ENCODE results near the gene CTSZ. TPM values are rescaled to one million over a fixed set of nuclear protein-coding genes. Genes with fewer than 3 reads are reported as not detected.

The CTSZ gene
- total RNA-seq, 2 experiments from 2014 or later = 42.4 to 44.0 TPM

GRCh38 chr20:58993332-58994248 lies 13.5 kb downstream of the CTSZ start:
- ATAC-seq = no peak
- H3K9me3 Mint-ChIP-seq (ENCODE audit: insufficient read depth) = no peaks in the 10 kb centered on the region
- ChIA-PET POLR2A (interaction anchor here (0.6 to 1.3 kb wide), 3 partner anchors 9 to 72 kb away, joined by 3 to 4 read pairs (median 3); no protein-coding TSS in a partner anchor), CTCF (interaction anchor here (0.9 to 1.3 kb wide), 2 partner anchors 11 kb away, joined by 3 read pairs; no protein-coding TSS in a partner anchor)
- H3K4me1 Mint-ChIP-seq (ENCODE audit: low read depth) = peaks cover 3% of the 10 kb centered on the region
- H3K27me3 Mint-ChIP-seq (ENCODE audit: low read depth) = no peaks in the 10 kb centered on the region
- H3K27ac Mint-ChIP-seq = peak overlapping the region; percentile 34
- no peak overlapping the region for H3K4me3 Mint-ChIP-seq
- peaks cover 74% of the 10 kb centered on the region for H3K36me3 Mint-ChIP-seq (ENCODE audit: low read depth)
- DNase-seq = no peak

- Mint-ChIP-seq H3K4me1 (ENCODE audit: low read depth) (peaks cover 3% of the 10 kb centered on the region), H3K27me3 (ENCODE audit: low read depth) (no peaks in the 10 kb centered on the region), H3K27ac (no peak overlapping the region), H3K4me3 (no peak overlapping the region), H3K36me3 (ENCODE audit: low read depth) (peaks cover 76% of the 10 kb centered on the region), H3K9me3 (ENCODE audit: insufficient read depth) (no peaks in the 10 kb centered on the region)
- ATAC-seq (no peak), DNase-seq (no peak)
- CTCF ChIA-PET = interaction anchor here (0.9 kb wide), 1 partner anchor 12 kb away, joined by 3 read pairs; no protein-coding TSS in a partner anchor
- POLR2A ChIA-PET = interaction anchor here (0.6 to 1.3 kb wide), 3 partner anchors 8 to 71 kb away, joined by 3 to 4 read pairs (median 3); no protein-coding TSS in a partner anchor
Observed at GRCh38 chr20:58992911-58993310, 14.1 kb downstream of the CTSZ start.

GRCh38 chr20:58991715-58992114 lies 15.3 kb downstream of the CTSZ start:
- no peak overlapping the region for H3K4me3 Mint-ChIP-seq
- ATAC-seq (no peak), DNase-seq (no peak)
- no peak overlapping the region for H3K27ac Mint-ChIP-seq
- ChIA-PET CTCF (interaction anchor here (0.7 to 1.3 kb wide), 2 partner anchors 340 to 464 kb away, joined by 3 read pairs; partner anchors contain the start of gene STX16), POLR2A (interaction anchor here (0.7 to 1.6 kb wide), 2 partner anchors 9 to 10 kb away, joined by 3 to 5 read pairs; no protein-coding TSS in a partner anchor)
- peaks cover 3% of the 10 kb centered on the region for H3K4me1 Mint-ChIP-seq (ENCODE audit: low read depth)
- no peaks in the 10 kb centered on the region for H3K9me3 Mint-ChIP-seq (ENCODE audit: insufficient read depth)
- H3K36me3 Mint-ChIP-seq (ENCODE audit: low read depth) = peaks cover 79% of the 10 kb centered on the region
- H3K27me3 Mint-ChIP-seq (ENCODE audit: low read depth) = no peaks in the 10 kb centered on the region

GRCh38 chr20:58990651-58991445 lies 16.2 kb downstream of the CTSZ start:
- Mint-ChIP-seq H3K27ac (no peak overlapping the region), H3K36me3 (ENCODE audit: low read depth) (peaks cover 76% of the 10 kb centered on the region), H3K9me3 (ENCODE audit: insufficient read depth) (no peaks in the 10 kb centered on the region), H3K4me1 (ENCODE audit: low read depth) (peaks cover 4% of the 10 kb centered on the region), H3K27me3 (ENCODE audit: low read depth) (no peaks in the 10 kb centered on the region), H3K4me3 (no peak overlapping the region)
- no peak for DNase-seq
- ChIA-PET POLR2A (interaction anchor here (0.8 to 1.6 kb wide), 2 partner anchors 10 to 50 kb away, joined by 3 read pairs; no protein-coding TSS in a partner anchor), CTCF (interaction anchor here (0.9 to 1.4 kb wide), 3 partner anchors 9 to 43 kb away, joined by 3 read pairs; no protein-coding TSS in a partner anchor)
- ATAC-seq = no peak

- ChIA-PET POLR2A (interaction anchor here (0.7 kb wide), 1 partner anchor 36 kb away, joined by 3 read pairs; no protein-coding TSS in a partner anchor), CTCF (no interaction called here)
- Mint-ChIP-seq H3K27ac (no peak overlapping the region), H3K9me3 (ENCODE audit: insufficient read depth) (no peaks in the 10 kb centered on the region), H3K27me3 (ENCODE audit: low read depth) (no peaks in the 10 kb centered on the region), H3K4me1 (ENCODE audit: low read depth) (peaks cover 5% of the 10 kb centered on the region), H3K4me3 (no peak overlapping the region), H3K36me3 (ENCODE audit: low read depth) (peaks cover 68% of the 10 kb centered on the region)
- no peak for DNase-seq
- ATAC-seq = no peak
Observed at GRCh38 chr20:58989196-58989595, 17.9 kb downstream of the CTSZ start.

GRCh38 chr20:58988565-58988882 lies 18.5 kb downstream of the CTSZ start:
- H3K9me3 Mint-ChIP-seq (ENCODE audit: insufficient read depth) = no peaks in the 10 kb centered on the region
- H3K36me3 Mint-ChIP-seq (ENCODE audit: low read depth) = peaks cover 64% of the 10 kb centered on the region
- DNase-seq = no peak
- no peaks in the 10 kb centered on the region for H3K27me3 Mint-ChIP-seq (ENCODE audit: low read depth)
- CTCF ChIA-PET = no interaction called here
- no peak overlapping the region for H3K27ac Mint-ChIP-seq
- peaks cover 12% of the 10 kb centered on the region for H3K4me1 Mint-ChIP-seq (ENCODE audit: low read depth)
- ATAC-seq = no peak
- H3K4me3 Mint-ChIP-seq = no peak overlapping the region
- POLR2A ChIA-PET = no interaction called here

- DNase-seq (no peak), ATAC-seq (no peak)
- Mint-ChIP-seq H3K27me3 (ENCODE audit: low read depth) (no peaks in the 10 kb centered on the region), H3K4me3 (no peak overlapping the region), H3K36me3 (ENCODE audit: low read depth) (peaks cover 60% of the 10 kb centered on the region), H3K4me1 (ENCODE audit: low read depth) (peaks cover 15% of the 10 kb centered on the region), H3K27ac (no peak overlapping the region), H3K9me3 (ENCODE audit: insufficient read depth) (no peaks in the 10 kb centered on the region)
- ChIA-PET POLR2A (no interaction called here), CTCF (no interaction called here)
Observed at GRCh38 chr20:58987790-58988564, 19.1 kb downstream of the CTSZ start.

GRCh38 chr20:58986968-58987517 lies 20.0 kb downstream of the CTSZ start:
- POLR2A ChIA-PET = no interaction called here
- Mint-ChIP-seq H3K36me3 (ENCODE audit: low read depth) (peaks cover 59% of the 10 kb centered on the region), H3K27me3 (ENCODE audit: low read depth) (no peaks in the 10 kb centered on the region), H3K9me3 (ENCODE audit: insufficient read depth) (no peaks in the 10 kb centered on the region), H3K27ac (peak overlapping the region; percentile 13), H3K4me3 (no peak overlapping the region), H3K4me1 (ENCODE audit: low read depth) (peaks cover 23% of the 10 kb centered on the region)
- no peak for ATAC-seq
- no peak for DNase-seq
- CTCF ChIA-PET = no interaction called here

- ATAC-seq (no peak), DNase-seq (no peak)
- H3K4me1 Mint-ChIP-seq (ENCODE audit: low read depth) = peaks cover 27% of the 10 kb centered on the region
- no peaks in the 10 kb centered on the region for H3K27me3 Mint-ChIP-seq (ENCODE audit: low read depth)
- peak overlapping the region; percentile 13 for H3K27ac Mint-ChIP-seq
- H3K36me3 Mint-ChIP-seq (ENCODE audit: low read depth) = peaks cover 54% of the 10 kb centered on the region
- ChIA-PET POLR2A (no interaction called here), CTCF (no interaction called here)
- no peaks in the 10 kb centered on the region for H3K9me3 Mint-ChIP-seq (ENCODE audit: insufficient read depth)
- no peak overlapping the region for H3K4me3 Mint-ChIP-seq
Observed at GRCh38 chr20:58986286-58986967, 20.6 kb downstream of the CTSZ start.

- Mint-ChIP-seq H3K36me3 (ENCODE audit: low read depth) (peaks cover 48% of the 10 kb centered on the region), H3K4me3 (no peak overlapping the region), H3K27me3 (ENCODE audit: low read depth) (no peaks in the 10 kb centered on the region), H3K9me3 (ENCODE audit: insufficient read depth) (no peaks in the 10 kb centered on the region), H3K27ac (peak overlapping the region; percentile 21), H3K4me1 (ENCODE audit: low read depth) (peaks cover 27% of the 10 kb centered on the region)
- CTCF ChIA-PET = no interaction called here
- DNase-seq = no peak
- POLR2A ChIA-PET = no interaction called here
- no peak for ATAC-seq
Observed at GRCh38 chr20:58985656-58986055, 21.4 kb downstream of the CTSZ start.

- Mint-ChIP-seq H3K4me1 (ENCODE audit: low read depth) (peaks cover 27% of the 10 kb centered on the region), H3K27ac (peak overlapping the region; percentile 23), H3K36me3 (ENCODE audit: low read depth) (peaks cover 43% of the 10 kb centered on the region), H3K4me3 (no peak overlapping the region), H3K27me3 (ENCODE audit: low read depth) (no peaks in the 10 kb centered on the region), H3K9me3 (ENCODE audit: insufficient read depth) (no peaks in the 10 kb centered on the region)
- ChIA-PET POLR2A (interaction anchor here (1.3 kb wide), 1 partner anchor 9 kb away, joined by 4 read pairs; no protein-coding TSS in a partner anchor), CTCF (no interaction called here)
- ATAC-seq = no peak
- no peak for DNase-seq
Observed at GRCh38 chr20:58984691-58985090, 22.4 kb downstream of the CTSZ start.
